ENCODE data around the gene GALNT12.

DNA sequence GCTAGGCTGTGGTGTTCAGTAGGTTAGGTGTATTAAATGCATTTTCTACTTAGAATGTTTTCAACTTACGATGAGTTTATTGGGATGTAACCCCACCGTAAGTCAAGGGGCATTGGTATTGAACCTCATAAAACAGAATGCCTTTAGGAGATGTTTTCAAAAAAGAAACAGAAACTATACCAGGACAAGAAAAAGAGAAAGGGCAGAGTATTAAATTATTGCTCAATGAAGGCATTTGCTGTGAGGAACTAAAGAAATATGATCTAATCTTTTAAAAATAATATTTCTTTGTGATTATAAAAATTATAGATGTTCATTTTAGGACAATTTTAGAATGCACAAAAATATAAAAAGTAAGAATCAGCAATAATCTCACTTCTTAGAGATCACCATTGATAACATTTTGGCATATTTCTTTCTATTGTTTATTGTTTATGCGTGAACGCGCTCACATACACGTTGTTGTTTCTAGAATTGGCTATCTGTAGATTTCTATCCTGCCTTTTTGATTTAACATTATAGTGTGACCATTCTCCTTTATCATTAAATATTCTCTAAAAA, 8.0 kb downstream of the GALNT12 start:
- TF ChIP-seq, protein P1, sequence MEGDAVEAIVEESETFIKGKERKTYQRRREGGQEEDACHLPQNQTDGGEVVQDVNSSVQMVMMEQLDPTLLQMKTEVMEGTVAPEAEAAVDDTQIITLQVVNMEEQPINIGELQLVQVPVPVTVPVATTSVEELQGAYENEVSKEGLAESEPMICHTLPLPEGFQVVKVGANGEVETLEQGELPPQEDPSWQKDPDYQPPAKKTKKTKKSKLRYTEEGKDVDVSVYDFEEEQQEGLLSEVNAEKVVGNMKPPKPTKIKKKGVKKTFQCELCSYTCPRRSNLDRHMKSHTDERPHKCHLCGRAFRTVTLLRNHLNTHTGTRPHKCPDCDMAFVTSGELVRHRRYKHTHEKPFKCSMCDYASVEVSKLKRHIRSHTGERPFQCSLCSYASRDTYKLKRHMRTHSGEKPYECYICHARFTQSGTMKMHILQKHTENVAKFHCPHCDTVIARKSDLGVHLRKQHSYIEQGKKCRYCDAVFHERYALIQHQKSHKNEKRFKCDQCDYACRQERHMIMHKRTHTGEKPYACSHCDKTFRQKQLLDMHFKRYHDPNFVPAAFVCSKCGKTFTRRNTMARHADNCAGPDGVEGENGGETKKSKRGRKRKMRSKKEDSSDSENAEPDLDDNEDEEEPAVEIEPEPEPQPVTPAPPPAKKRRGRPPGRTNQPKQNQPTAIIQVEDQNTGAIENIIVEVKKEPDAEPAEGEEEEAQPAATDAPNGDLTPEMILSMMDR (IDR thresholded peaks at IDR 0.05; ENCODE audit: low read length): no peak
- no peak for TF ChIP-seq EZH2 (IDR thresholded peaks at IDR 0.05; ENCODE audit: borderline replicate concordance, low read length)
